Astrocyte of the spinal cord (primary cell): ENCODE data around the gene NCAM1.

ENCODE experiments used
- DNase-seq: peaks from one replicate; pipeline ENCODE4 v3.0.0; 2011; ENCODE audit warnings: low read depth, low spot score
- H3K4me3 ChIP-seq: 2 replicates; pipeline ENCODE4 v1.5.1; 2011; ENCODE audit warnings: low read depth, mild to moderate bottlenecking, low read length, moderate library complexity
- CTCF ChIP-seq: IDR thresholded peaks from 2 replicates; pipeline ENCODE4 v1.5.1; 2012; ENCODE audit warnings: low read depth, mild to moderate bottlenecking, low read length, inconsistent platforms
- in situ Hi-C: cut with HindIII; loops from 2 replicates; pipeline ENCODE4 v1.10.0; 2017; ENCODE audit warnings: low sequenced_read_pairs

The NCAM1 gene

DNA sequence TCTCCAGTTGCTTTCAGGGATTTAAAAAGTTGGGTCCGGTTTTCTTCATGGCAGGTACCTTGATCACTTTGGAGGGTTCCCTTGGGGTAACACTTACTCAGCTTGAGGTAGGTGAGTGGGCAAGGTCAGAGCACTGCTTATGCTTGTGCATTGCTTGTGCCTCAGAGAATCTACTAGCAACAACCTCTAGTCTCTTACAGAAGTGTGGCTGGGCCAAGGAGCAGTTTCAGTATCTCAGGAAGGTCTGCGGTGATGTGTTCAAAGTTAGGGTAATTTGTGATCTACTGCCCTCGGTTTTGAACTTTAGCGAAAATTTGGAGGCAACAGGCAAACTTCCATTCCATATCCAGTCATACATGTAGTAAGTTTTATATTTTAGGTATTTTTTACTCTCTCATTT lies 62.8 kb downstream of the NCAM1 start:
- H3K4me3 ChIP-seq, result no peak overlapping the region
- DNase-seq, result no peak
- in situ Hi-C loops, result no loop called here
- TF ChIP-seq CTCF, result no peak

- in situ Hi-C loops, result no loop called here
- no peak for DNase-seq
- no peak for TF ChIP-seq CTCF
- H3K4me3 ChIP-seq, result no peak overlapping the region
Measured at GRCh38 chr11:113026778-113027177, 65.6 kb downstream of the NCAM1 start.

- DNase-seq, result no peak
- in situ Hi-C loops, result no loop called here
- no peak overlapping the region for H3K4me3 ChIP-seq
- no peak for TF ChIP-seq CTCF
Measured at GRCh38 chr11:113034576-113034975, 73.4 kb downstream of the NCAM1 start.

DNA sequence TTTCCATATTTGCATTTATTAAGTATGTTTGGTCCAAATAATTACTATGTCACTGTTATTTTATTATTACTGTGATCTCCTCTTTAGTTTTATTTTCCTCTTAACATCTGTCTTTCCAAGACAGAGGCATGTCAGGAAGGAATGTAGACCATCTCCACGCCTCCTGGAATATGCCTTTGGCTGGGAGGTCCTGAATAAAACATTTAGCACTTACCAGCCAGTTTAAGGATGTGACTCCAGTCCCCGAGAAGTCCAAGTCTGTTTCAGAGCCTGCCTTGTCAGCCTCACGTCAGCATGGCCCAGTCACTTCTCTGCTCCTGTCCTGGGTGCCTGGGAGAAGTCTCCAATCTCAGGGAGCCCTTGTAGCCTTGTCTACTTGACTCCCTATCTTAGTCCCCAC lies 74.5 kb downstream of the NCAM1 start:
- H3K4me3 ChIP-seq, result no peak overlapping the region
- in situ Hi-C loops, result no loop called here
- no peak for TF ChIP-seq CTCF
- DNase-seq, result no peak

GRCh38 chr11:113043698-113044097 lies 82.5 kb downstream of the NCAM1 start:
- in situ Hi-C loops, result no loop called here
- no peak for TF ChIP-seq CTCF
- no peak for DNase-seq
- H3K4me3 ChIP-seq, result no peak overlapping the region

- no peak for DNase-seq
- no peak for TF ChIP-seq CTCF
- in situ Hi-C loops, result no loop called here
- H3K4me3 ChIP-seq, result no peak overlapping the region
Measured at GRCh38 chr11:113045146-113045545, 83.9 kb downstream of the NCAM1 start.

- TF ChIP-seq CTCF, result no peak
- H3K4me3 ChIP-seq, result no peak overlapping the region
- in situ Hi-C loops, result no loop called here
- DNase-seq, result no peak
Measured at GRCh38 chr11:113046866-113047265, 85.6 kb downstream of the NCAM1 start.
